Measurements from ENCODE around the gene C2. TPM values are rescaled to one million over a fixed set of nuclear protein-coding genes. Genes with fewer than 3 reads are reported as not detected.

Gene C2
- 2.9 TPM for polyA plus RNA-seq (2012; ENCODE audit: insufficient read depth, insufficient read length, low read depth)

GRCh38 chr6:31927242-31927862 is at the start of gene C2:
Gene C2, plus strand, starts transcription at chr6:31927717. Its CDS starts 36 bp downstream, at chr6:31927753.
- Histone ChIP-seq H3K4me1 (no peaks in the 10 kb centered on the region), H3K36me3 (no peaks in the 10 kb centered on the region), H3K4me3 (ENCODE audit: low read depth, low read length) (no peak within 1 kb of the TSS), H3K9me3 (no peaks in the 10 kb centered on the region; the same call in 1 of the 2 replicates), H3K27me3 (no peaks in the 10 kb centered on the region)
- no peak for TF ChIP-seq CTCF (IDR thresholded peaks at IDR 0.05; ENCODE audit: low read depth, low read length)
- DNase-seq, result no peak

- no peak overlapping the region for H3K4me3 ChIP-seq (ENCODE audit: low read depth, low read length)
- no peak for TF ChIP-seq CTCF (IDR thresholded peaks at IDR 0.05; ENCODE audit: low read depth, low read length)
Observed at GRCh38 chr6:31878222-31878621, 49.3 kb upstream of the C2 start.

GRCh38 chr6:31878726-31879125 is 48.8 kb upstream of the C2 start, which contains the start of gene SLC44A4:
Gene SLC44A4, minus strand, starts transcription at chr6:31878997. Its CDS starts 17 bp downstream, at chr6:31878980.
- Histone ChIP-seq H3K4me1 (peaks cover 7% of the 10 kb centered on the region), H3K4me3 (ENCODE audit: low read depth, low read length) (no peak within 1 kb of the TSS), H3K36me3 (peaks cover 40% of the 10 kb centered on the region), H3K27me3 (no peaks in the 10 kb centered on the region), H3K9me3 (no peaks in the 10 kb centered on the region)
- DNase-seq, result no peak
- TF ChIP-seq CTCF (IDR thresholded peaks at IDR 0.05; ENCODE audit: low read depth, low read length), result no peak

More at GRCh38 chr6:31878222-31878621, 49.3 kb upstream of the C2 start:
- Histone ChIP-seq H3K4me1 (peaks cover 7% of the 10 kb centered on the region), H3K36me3 (peaks cover 35% of the 10 kb centered on the region), H3K9me3 (no peaks in the 10 kb centered on the region), H3K27me3 (no peaks in the 10 kb centered on the region)
- no peak for DNase-seq

- DNase-seq, result no peak
- Histone ChIP-seq H3K4me3 (ENCODE audit: low read depth, low read length) (no peak overlapping the region), H3K27me3 (no peaks in the 10 kb centered on the region), H3K9me3 (no peaks in the 10 kb centered on the region), H3K4me1 (peaks cover 7% of the 10 kb centered on the region), H3K36me3 (peaks cover 41% of the 10 kb centered on the region)
- no peak for TF ChIP-seq CTCF (IDR thresholded peaks at IDR 0.05; ENCODE audit: low read depth, low read length)
Observed at GRCh38 chr6:31879143-31879542, 48.4 kb upstream of the C2 start.

GRCh38 chr6:31879901-31880300 is 47.6 kb upstream of the C2 start:
- H3K4me3 ChIP-seq (ENCODE audit: low read depth, low read length), result no peak overlapping the region
- H3K36me3 ChIP-seq, result peaks cover 41% of the 10 kb centered on the region
- H3K27me3 ChIP-seq, result no peaks in the 10 kb centered on the region
- DNase-seq, result no peak
- no peaks in the 10 kb centered on the region for H3K9me3 ChIP-seq
- peaks cover 7% of the 10 kb centered on the region for H3K4me1 ChIP-seq
- no peak for TF ChIP-seq CTCF (IDR thresholded peaks at IDR 0.05; ENCODE audit: low read depth, low read length)

- no peak for DNase-seq
- no peak for TF ChIP-seq CTCF (IDR thresholded peaks at IDR 0.05; ENCODE audit: low read depth, low read length)
Observed at GRCh38 chr6:31880616-31881015, 46.9 kb upstream of the C2 start.

More at GRCh38 chr6:31880616-31881015, 46.9 kb upstream of the C2 start:
- H3K4me1 ChIP-seq, result peaks cover 7% of the 10 kb centered on the region
- H3K4me3 ChIP-seq (ENCODE audit: low read depth, low read length), result no peak overlapping the region
- H3K36me3 ChIP-seq, result peaks cover 41% of the 10 kb centered on the region
- H3K27me3 ChIP-seq, result no peaks in the 10 kb centered on the region
- H3K9me3 ChIP-seq, result no peaks in the 10 kb centered on the region
